HepG2 (cell line): ENCODE results near the gene METAP1D. TPM values are rescaled to one million over a fixed set of nuclear protein-coding genes. Genes with fewer than 3 reads are reported as not detected.
A peak's percentile ranks its signal among the peaks of the same experiment; 100 is the strongest.

Experiments
- AHR ChIP-seq: IDR thresholded peaks from 2 replicates; pipeline ENCODE4 v1.6.1; 2018; ENCODE audit warnings: missing genetic modification reagents, missing compliant biosample characterization
- ARNT2 ChIP-seq: sonication (generic); formaldehyde crosslinking; IDR thresholded peaks from 2 replicates; pipeline ENCODE4 v1.8.0; 2022; ENCODE audit warnings: mild to moderate bottlenecking, low read depth, missing genetic modification reagents, moderate library complexity
- CBFB ChIP-seq: sonication (generic); formaldehyde crosslinking; IDR thresholded peaks from 2 replicates; pipeline ENCODE4 v1.4.0; 2020; ENCODE audit warnings: missing genetic modification reagents
- ETV5 ChIP-seq: IDR thresholded peaks from 2 replicates; pipeline ENCODE4 v1.6.1; 2018; ENCODE audit warnings: missing biosample characterization, missing genetic modification reagents, inconsistent platforms, borderline replicate concordance
- MIER3 ChIP-seq: IDR thresholded peaks from 2 replicates; pipeline ENCODE4 v1.6.1; 2016; ENCODE audit warnings: missing compliant biosample characterization, borderline replicate concordance
- NR2C2 ChIP-seq: sonication (generic); formaldehyde crosslinking; IDR thresholded peaks from 2 replicates; pipeline ENCODE4 v1.4.0; 2020; ENCODE audit warnings: missing genetic modification reagents, mild to moderate bottlenecking, moderate library complexity, borderline replicate concordance
- PHF20 ChIP-seq: sonication (generic); formaldehyde crosslinking; IDR thresholded peaks from 2 replicates; pipeline ENCODE4 v1.5.0; 2020; ENCODE audit warnings: mild to moderate bottlenecking, missing genetic modification reagents
- RFX5 ChIP-seq: IDR thresholded peaks from 2 replicates; pipeline ENCODE4 v1.6.1; 2011; ENCODE audit warnings: low read depth, low read length, improper control_type of control experiment
- SNAPC2 ChIP-seq: sonication (generic); formaldehyde crosslinking; IDR thresholded peaks from 2 replicates; pipeline ENCODE4 v1.8.1; 2022; ENCODE audit warnings: mild to moderate bottlenecking, missing genetic modification reagents
- ZFP1 ChIP-seq: IDR thresholded peaks from 2 replicates; pipeline ENCODE4 v1.6.1; 2016
- ZNF75D ChIP-seq: sonication (generic); formaldehyde crosslinking; IDR thresholded peaks from 2 replicates; pipeline ENCODE4 v1.8.1; 2023; ENCODE audit warnings: missing genetic modification reagents, mild to moderate bottlenecking, borderline replicate concordance
- ZNF816 ChIP-seq: sonication (generic); formaldehyde crosslinking; IDR thresholded peaks from 2 replicates; pipeline ENCODE4 v1.8.0; 2022; ENCODE audit warnings: missing genetic modification reagents, mild to moderate bottlenecking, borderline replicate concordance
- polyA plus RNA-seq, 8 experiments: library from polyadenylated mRNA; depleted of rRNA in 3 of 8; stranded (reverse) in 7 of 8; unstranded in 1 of 8; fragments of >200 nt; fragmentation: Illumina TruSeq in 4 of 8; extraction: Trizol in 4 of 8; gene quantifications; 2 replicates each; pipeline versions ENCODE4 v1.2.1 to v1.2.3, GENCODE V29; 2011 to 2016; ENCODE audit warnings: low read depth in 4 of 8, missing spikeins in 1 of 8, mixed read lengths in 1 of 8; ENCODE audit not compliant: insufficient read depth in 1 of 8
- total RNA-seq, 5 experiments: library from RNA; depleted of rRNA; stranded (reverse); fragments of >200 nt; fragmentation: Illumina TruSeq; extraction: Trizol; gene quantifications; 2 replicates each; pipeline ENCODE4 v1.2.3, GENCODE V29; 2016; ENCODE audit warnings: low read depth in 1 of 5
- TF ChIP-seq, protein P1 (sequence below): sonication (generic); formaldehyde crosslinking; conservative IDR thresholded peaks from 2 replicates; pipeline ENCODE4 v1.8.0; 2022; ENCODE audit warnings: missing genetic modification reagents
- TF ChIP-seq, protein P2 (sequence below): sonication (generic); formaldehyde crosslinking; IDR thresholded peaks from 2 replicates; pipeline ENCODE4 v1.8.0; 2022; ENCODE audit warnings: mild to moderate bottlenecking, missing genetic modification reagents; ENCODE audit not compliant: insufficient replicate concordance
- TF ChIP-seq, protein P3 (sequence below): sonication (generic); formaldehyde crosslinking; IDR thresholded peaks from 2 replicates; pipeline ENCODE4 v1.4.0; 2020; ENCODE audit warnings: missing genetic modification reagents, mild to moderate bottlenecking, borderline replicate concordance
- TF ChIP-seq, protein P4 (sequence below): sonication (generic); formaldehyde crosslinking; IDR thresholded peaks from 2 replicates; pipeline ENCODE4 v1.9.0; 2021; ENCODE audit warnings: missing genetic modification reagents, borderline replicate concordance
- TF ChIP-seq, protein P5 (sequence below): IDR thresholded peaks from 2 replicates; pipeline ENCODE4 v1.6.1; 2016; ENCODE audit warnings: low read depth

METAP1D gene
- total and polyA plus RNA-seq, 2 of the 13 experiments (the other 11 are each of a cell fraction or from before 2014, with no cell fraction given): 14.7 to 21.6 TPM

DNA sequence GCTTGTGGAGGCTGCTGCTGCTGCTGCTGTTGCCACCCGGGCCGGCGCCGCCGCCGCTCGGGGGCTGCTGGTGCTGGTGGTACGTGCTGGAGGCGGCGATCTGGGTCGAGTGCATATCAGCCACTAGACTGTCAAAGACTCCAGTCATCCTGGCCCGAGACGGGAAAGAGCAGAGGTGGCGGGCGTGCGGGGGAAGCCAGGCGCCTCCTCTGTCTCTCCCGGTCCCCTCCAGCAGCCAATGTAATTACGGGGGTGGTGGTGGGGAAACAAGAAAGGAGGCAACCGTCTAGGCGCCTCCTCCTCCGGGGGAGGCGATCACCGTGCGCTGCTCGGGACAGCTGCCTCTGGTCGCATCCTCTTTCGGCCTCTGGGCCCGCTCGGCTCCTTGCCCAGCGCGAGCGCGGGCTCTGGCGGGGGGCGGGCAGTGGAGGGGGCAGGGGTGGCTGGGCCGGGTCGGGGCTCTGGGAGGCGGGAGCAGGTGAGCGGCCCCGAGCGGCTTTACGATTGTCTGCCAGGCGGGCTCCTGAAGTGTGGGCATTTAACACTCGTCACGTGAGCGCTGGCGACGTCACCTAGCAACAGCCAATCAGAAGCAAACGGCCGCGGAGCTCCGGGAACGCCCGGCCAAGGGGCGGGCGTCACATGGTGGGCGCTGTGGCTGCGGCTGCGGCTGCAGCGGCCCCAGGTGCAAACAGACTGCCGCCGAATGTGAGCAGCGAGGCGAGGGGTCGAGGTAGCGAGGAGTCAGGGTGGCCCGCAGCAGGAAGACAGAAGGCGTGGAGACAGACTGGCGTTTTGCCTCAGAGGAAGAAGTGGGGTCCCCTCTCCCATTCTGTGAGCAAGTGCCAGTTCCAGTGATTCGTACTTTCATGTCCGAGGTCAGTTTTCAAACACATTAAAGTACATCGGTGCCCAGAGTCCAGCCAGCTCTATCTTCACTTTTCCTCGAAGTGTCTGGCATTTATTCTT, 102.9 kb downstream of the METAP1D start, which contains the start of gene DLX2 (continued):
- TF ChIP-seq ETV5 (CRISPR knock-in tag): peak; percentile 38; the same call in 1 of the 2 replicates
- TF ChIP-seq ZNF75D: peak; percentile 79; the same call in 1 of the 2 replicates
- peak; percentile 95 for TF ChIP-seq ARNT2 (CRISPR knock-in tag)
- no peak for TF ChIP-seq ZNF816 (CRISPR knock-in tag)
- TF ChIP-seq PHF20: peak; percentile 59
- peak; percentile 85 for TF ChIP-seq RFX5
- TF ChIP-seq, protein P1, sequence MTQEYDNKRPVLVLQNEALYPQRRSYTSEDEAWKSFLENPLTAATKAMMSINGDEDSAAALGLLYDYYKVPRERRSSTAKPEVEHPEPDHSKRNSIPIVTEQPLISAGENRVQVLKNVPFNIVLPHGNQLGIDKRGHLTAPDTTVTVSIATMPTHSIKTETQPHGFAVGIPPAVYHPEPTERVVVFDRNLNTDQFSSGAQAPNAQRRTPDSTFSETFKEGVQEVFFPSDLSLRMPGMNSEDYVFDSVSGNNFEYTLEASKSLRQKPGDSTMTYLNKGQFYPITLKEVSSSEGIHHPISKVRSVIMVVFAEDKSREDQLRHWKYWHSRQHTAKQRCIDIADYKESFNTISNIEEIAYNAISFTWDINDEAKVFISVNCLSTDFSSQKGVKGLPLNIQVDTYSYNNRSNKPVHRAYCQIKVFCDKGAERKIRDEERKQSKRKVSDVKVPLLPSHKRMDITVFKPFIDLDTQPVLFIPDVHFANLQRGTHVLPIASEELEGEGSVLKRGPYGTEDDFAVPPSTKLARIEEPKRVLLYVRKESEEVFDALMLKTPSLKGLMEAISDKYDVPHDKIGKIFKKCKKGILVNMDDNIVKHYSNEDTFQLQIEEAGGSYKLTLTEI (CRISPR knock-in tag): no peak
- TF ChIP-seq SNAPC2 (CRISPR knock-in tag): 0 out of 2 replicates have a peak, but pooled peaks have one; percentile 22
- TF ChIP-seq, protein P2, sequence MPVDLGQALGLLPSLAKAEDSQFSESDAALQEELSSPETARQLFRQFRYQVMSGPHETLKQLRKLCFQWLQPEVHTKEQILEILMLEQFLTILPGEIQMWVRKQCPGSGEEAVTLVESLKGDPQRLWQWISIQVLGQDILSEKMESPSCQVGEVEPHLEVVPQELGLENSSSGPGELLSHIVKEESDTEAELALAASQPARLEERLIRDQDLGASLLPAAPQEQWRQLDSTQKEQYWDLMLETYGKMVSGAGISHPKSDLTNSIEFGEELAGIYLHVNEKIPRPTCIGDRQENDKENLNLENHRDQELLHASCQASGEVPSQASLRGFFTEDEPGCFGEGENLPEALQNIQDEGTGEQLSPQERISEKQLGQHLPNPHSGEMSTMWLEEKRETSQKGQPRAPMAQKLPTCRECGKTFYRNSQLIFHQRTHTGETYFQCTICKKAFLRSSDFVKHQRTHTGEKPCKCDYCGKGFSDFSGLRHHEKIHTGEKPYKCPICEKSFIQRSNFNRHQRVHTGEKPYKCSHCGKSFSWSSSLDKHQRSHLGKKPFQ: no peak
- TF ChIP-seq ZFP1 (CRISPR knock-in tag): no peak
- TF ChIP-seq, protein P3, sequence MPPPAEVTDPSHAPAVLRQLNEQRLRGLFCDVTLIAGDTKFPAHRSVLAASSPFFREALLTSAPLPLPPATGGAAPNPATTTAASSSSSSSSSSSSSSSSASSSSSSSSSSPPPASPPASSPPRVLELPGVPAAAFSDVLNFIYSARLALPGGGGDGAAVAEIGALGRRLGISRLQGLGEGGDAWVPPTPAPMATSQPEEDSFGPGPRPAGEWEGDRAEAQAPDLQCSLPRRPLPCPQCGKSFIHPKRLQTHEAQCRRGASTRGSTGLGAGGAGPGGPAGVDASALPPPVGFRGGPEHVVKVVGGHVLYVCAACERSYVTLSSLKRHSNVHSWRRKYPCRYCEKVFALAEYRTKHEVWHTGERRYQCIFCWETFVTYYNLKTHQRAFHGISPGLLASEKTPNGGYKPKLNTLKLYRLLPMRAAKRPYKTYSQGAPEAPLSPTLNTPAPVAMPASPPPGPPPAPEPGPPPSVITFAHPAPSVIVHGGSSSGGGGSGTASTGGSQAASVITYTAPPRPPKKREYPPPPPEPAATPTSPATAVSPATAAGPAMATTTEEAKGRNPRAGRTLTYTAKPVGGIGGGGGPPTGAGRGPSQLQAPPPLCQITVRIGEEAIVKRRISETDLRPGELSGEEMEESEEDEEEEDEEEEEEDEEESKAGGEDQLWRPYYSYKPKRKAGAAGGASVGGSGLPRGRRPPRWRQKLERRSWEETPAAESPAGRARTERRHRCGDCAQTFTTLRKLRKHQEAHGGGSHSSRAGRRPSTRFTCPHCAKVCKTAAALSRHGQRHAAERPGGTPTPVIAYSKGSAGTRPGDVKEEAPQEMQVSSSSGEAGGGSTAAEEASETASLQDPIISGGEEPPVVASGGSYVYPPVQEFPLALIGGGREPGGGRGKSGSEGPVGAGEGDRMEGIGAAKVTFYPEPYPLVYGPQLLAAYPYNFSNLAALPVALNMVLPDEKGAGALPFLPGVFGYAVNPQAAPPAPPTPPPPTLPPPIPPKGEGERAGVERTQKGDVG (CRISPR knock-in tag): no peak
- TF ChIP-seq MIER3 (CRISPR knock-in tag): no peak
- peak; percentile 83; the same call in 1 of the 2 replicates for TF ChIP-seq CBFB (CRISPR knock-in tag)
- TF ChIP-seq AHR: peak; percentile 94
- no peak for TF ChIP-seq NR2C2 (CRISPR knock-in tag)
- TF ChIP-seq, protein P4, sequence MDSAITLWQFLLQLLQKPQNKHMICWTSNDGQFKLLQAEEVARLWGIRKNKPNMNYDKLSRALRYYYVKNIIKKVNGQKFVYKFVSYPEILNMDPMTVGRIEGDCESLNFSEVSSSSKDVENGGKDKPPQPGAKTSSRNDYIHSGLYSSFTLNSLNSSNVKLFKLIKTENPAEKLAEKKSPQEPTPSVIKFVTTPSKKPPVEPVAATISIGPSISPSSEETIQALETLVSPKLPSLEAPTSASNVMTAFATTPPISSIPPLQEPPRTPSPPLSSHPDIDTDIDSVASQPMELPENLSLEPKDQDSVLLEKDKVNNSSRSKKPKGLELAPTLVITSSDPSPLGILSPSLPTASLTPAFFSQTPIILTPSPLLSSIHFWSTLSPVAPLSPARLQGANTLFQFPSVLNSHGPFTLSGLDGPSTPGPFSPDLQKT (CRISPR knock-in tag): peak; percentile 57; the same call in 1 of the 2 replicates
- TF ChIP-seq, protein P5, sequence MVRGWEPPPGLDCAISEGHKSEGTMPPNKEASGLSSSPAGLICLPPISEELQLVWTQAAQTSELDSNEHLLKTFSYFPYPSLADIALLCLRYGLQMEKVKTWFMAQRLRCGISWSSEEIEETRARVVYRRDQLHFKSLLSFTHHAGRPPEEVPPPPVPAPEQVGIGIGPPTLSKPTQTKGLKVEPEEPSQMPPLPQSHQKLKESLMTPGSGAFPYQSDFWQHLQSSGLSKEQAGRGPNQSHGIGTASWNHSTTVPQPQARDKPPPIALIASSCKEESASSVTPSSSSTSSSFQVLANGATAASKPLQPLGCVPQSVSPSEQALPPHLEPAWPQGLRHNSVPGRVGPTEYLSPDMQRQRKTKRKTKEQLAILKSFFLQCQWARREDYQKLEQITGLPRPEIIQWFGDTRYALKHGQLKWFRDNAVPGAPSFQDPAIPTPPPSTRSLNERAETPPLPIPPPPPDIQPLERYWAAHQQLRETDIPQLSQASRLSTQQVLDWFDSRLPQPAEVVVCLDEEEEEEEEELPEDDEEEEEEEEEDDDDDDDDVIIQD: peak; percentile 38; the same call in 1 of the 2 replicates
